ENCODE measurements around the gene TBX18.

GRCh38 chr6:84675651-84676050 is 88.7 kb downstream of the TBX18 start:
- TF ChIP-seq, protein P1, sequence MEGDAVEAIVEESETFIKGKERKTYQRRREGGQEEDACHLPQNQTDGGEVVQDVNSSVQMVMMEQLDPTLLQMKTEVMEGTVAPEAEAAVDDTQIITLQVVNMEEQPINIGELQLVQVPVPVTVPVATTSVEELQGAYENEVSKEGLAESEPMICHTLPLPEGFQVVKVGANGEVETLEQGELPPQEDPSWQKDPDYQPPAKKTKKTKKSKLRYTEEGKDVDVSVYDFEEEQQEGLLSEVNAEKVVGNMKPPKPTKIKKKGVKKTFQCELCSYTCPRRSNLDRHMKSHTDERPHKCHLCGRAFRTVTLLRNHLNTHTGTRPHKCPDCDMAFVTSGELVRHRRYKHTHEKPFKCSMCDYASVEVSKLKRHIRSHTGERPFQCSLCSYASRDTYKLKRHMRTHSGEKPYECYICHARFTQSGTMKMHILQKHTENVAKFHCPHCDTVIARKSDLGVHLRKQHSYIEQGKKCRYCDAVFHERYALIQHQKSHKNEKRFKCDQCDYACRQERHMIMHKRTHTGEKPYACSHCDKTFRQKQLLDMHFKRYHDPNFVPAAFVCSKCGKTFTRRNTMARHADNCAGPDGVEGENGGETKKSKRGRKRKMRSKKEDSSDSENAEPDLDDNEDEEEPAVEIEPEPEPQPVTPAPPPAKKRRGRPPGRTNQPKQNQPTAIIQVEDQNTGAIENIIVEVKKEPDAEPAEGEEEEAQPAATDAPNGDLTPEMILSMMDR (IDR thresholded peaks at IDR 0.05): no peak
- no peak for TF ChIP-seq POLR2A (IDR thresholded peaks at IDR 0.05)
